ENCODE data around the gene PLCG1. TPM values are rescaled to one million over a fixed set of nuclear protein-coding genes. Genes with fewer than 3 reads are reported as not detected.
A peak's percentile ranks its signal among the peaks of the same experiment; 100 is the strongest.
"Not testable (repeated sequence)": the region's sequence is repeated elsewhere in the genome, so short reads cannot be mapped to it uniquely, and the experiment has no call there.

The PLCG1 gene
- total RNA-seq, 4 donors from 2014 or later: 82.7 to 377 (median 155) TPM

DNA sequence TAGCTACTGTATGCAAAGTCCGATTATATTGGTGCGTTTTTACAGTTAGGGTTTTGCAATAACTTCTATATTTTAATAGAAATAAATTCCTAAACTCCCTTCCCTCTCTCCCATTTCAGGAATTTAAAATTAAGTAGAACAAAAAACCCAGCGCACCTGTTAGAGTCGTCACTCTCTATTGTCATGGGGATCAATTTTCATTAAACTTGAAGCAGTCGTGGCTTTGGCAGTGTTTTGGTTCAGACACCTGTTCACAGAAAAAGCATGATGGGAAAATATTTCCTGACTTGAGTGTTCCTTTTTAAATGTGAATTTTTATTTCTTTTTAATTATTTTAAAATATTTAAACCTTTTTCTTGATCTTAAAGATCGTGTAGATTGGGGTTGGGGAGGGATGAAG, 13.7 kb upstream of the PLCG1 start:
- Histone ChIP-seq H3K27ac (peak overlapping the region in 2 of 4 donors; percentile 67 to 72), H3K36me3 (peaks cover 0 to 43% (median 15%) of the 10 kb centered on the region in 4 donors), H3K9me3 (no peaks in the 10 kb centered on the region), H3K4me1 (peaks cover 0 to 8% (median 5%) of the 10 kb centered on the region in 4 donors), H3K4me3 (no peak overlapping the region), H3K27me3 (no peaks in the 10 kb centered on the region)
- TF ChIP-seq, protein P1, sequence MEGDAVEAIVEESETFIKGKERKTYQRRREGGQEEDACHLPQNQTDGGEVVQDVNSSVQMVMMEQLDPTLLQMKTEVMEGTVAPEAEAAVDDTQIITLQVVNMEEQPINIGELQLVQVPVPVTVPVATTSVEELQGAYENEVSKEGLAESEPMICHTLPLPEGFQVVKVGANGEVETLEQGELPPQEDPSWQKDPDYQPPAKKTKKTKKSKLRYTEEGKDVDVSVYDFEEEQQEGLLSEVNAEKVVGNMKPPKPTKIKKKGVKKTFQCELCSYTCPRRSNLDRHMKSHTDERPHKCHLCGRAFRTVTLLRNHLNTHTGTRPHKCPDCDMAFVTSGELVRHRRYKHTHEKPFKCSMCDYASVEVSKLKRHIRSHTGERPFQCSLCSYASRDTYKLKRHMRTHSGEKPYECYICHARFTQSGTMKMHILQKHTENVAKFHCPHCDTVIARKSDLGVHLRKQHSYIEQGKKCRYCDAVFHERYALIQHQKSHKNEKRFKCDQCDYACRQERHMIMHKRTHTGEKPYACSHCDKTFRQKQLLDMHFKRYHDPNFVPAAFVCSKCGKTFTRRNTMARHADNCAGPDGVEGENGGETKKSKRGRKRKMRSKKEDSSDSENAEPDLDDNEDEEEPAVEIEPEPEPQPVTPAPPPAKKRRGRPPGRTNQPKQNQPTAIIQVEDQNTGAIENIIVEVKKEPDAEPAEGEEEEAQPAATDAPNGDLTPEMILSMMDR (IDR thresholded peaks at IDR 0.05): no peak
- TF ChIP-seq POLR2A (IDR thresholded peaks at IDR 0.05) (no peak), EP300 (IDR thresholded peaks at IDR 0.05; ENCODE audit: low read depth) (no peak)
- WGBS, 2 donors (ENCODE audit: low coverage in 1 of 2): 85 to 91% methylated on average over 6 of the region's 6 CpGs
- no peak for DNase-seq
- in situ Hi-C loops (cut with MboI; ENCODE audit: low pct_ligation_motif_present in 1 of 4, low pct_unique_long_range_greater_than_20kb in 1 of 4, low sequenced_read_pairs in 3 of 4): loop anchor here in 1 of 4 donors (25.0 kb wide), 1 partner anchor 386 kb away; no protein-coding TSS in a partner anchor
- intact Hi-C loops (cut with DNase I; ENCODE audit: low total_unique reads): no loop called here

DNA sequence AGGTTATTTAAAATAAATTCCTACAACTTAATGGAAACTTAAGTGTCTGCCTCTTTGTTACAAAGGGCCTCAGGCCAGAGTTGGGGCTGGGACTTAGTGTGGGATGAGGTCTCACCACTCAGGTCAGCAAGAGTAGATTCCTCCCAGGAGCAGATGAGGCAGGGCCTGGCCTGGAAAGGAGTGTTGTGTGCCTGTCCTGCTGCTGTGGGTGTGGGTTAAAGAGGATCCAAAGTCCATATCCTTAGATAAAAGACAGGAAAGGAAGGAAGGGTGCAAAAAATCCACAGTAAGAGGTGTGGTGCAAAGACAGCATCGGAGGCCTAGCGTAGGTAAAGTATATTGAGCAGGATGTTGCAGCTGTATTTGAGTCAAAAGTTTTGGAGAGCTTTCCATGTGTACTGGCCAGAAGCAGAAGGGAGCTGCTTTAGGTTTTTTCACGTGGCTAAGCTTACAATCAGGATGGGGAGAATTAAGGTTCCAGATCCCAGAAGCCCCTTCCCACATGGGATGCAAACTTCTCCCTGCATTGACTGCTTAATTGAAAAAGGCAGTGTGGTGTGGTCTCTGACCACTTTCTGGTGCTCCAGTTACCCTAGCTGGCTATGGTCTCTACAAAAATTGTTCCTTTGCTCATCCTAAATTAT, 12.8 kb upstream of the PLCG1 start:
- intact Hi-C loops (cut with DNase I; ENCODE audit: low total_unique reads) (no loop called here), in situ Hi-C loops (cut with MboI; ENCODE audit: low pct_ligation_motif_present in 1 of 4, low pct_unique_long_range_greater_than_20kb in 1 of 4, low sequenced_read_pairs in 3 of 4) (loop anchor here in 1 of 4 donors (25.0 kb wide), 1 partner anchor 387 kb away; no protein-coding TSS in a partner anchor)
- Histone ChIP-seq H3K9me3 (no peaks in the 10 kb centered on the region), H3K4me1 (peaks cover 0 to 8% (median 5%) of the 10 kb centered on the region in 4 donors), H3K27ac (peak overlapping the region; percentile 57 to 73 (median 70)), H3K27me3 (no peaks in the 10 kb centered on the region), H3K36me3 (peaks cover 0 to 34% (median 12%) of the 10 kb centered on the region in 4 donors), H3K4me3 (no peak overlapping the region)
- TF ChIP-seq, protein P1 (IDR thresholded peaks at IDR 0.05): no peak
- no peak for TF ChIP-seq POLR2A (IDR thresholded peaks at IDR 0.05)
- TF ChIP-seq POLR2AphosphoS5 (IDR thresholded peaks at IDR 0.05): peak in 2 of 3 donors; percentile 36 to 43
- peak; percentile 64 for DNase-seq
- 43 to 51% methylated on average over 3 of the region's 3 CpGs for WGBS, 2 donors (ENCODE audit: low coverage in 1 of 2)

DNA sequence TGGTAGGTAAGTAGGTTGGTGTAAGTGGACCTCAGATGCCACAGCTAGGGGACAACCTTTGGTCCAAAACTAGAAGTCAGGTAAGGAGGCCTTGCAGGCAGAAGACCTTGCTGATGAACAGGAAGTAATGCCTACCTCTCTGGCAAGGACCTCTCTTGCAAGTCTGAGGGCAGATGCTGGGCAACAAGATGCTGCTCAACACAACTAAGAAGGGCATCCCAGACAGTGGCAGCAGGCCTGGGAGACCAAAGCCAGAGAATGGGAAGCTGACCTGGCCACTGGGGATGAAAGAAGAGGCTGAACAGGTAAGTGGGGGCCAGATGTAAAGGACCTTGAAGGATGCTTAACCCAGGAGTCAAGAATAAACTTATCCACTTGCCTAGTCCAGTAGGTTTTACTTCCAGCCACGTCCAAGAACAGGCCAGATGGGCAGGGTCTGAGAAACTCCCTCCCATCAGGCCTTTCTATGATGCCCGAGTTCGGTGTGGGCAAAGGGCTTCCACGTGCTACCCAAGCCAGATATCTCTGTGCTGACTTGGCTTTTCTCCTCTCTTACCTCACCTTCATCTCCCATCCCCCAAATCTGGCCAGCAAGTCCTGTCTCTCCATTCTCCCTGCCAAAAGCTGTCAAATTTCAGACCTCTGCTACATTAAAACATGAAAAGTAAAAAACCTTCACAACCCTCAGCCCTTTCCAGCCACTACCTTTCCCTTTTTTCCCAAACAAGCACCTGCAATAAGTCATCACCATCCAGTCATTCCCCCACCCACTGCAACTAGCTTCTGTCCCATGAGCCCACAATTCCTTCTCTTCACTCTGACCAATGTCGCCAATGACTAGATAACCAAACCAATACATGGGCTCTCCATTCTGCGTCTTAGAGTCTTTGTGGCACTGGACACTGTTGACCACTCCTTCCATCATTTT, 11.5 kb upstream of the PLCG1 start:
- peaks cover 0 to 34% (median 12%) of the 10 kb centered on the region in 4 donors for H3K36me3 ChIP-seq
- H3K4me3 ChIP-seq: no peak overlapping the region
- no peak for TF ChIP-seq POLR2AphosphoS5 (IDR thresholded peaks at IDR 0.05)
- TF ChIP-seq EP300 (IDR thresholded peaks at IDR 0.05; ENCODE audit: low read depth): no peak
- TF ChIP-seq, protein P1 (IDR thresholded peaks at IDR 0.05): no peak
- TF ChIP-seq POLR2A (IDR thresholded peaks at IDR 0.05): no peak
- intact Hi-C loops (cut with DNase I; ENCODE audit: low total_unique reads) (no loop called here), in situ Hi-C loops (cut with MboI; ENCODE audit: low pct_ligation_motif_present in 1 of 4, low pct_unique_long_range_greater_than_20kb in 1 of 4, low sequenced_read_pairs in 3 of 4) (no loop called here)
- DNase-seq: no peak
- H3K27ac ChIP-seq: peak overlapping the region in 3 of 4 donors; percentile 57 to 73 (median 67)
- H3K9me3 ChIP-seq: no peaks in the 10 kb centered on the region
- no peaks in the 10 kb centered on the region for H3K27me3 ChIP-seq
- H3K4me1 ChIP-seq: peaks cover 0 to 8% (median 5%) of the 10 kb centered on the region in 4 donors
- WGBS, 2 donors (ENCODE audit: low coverage in 1 of 2): 93 to 95% methylated on average over 5 to 6 of the region's 6 CpGs

DNA sequence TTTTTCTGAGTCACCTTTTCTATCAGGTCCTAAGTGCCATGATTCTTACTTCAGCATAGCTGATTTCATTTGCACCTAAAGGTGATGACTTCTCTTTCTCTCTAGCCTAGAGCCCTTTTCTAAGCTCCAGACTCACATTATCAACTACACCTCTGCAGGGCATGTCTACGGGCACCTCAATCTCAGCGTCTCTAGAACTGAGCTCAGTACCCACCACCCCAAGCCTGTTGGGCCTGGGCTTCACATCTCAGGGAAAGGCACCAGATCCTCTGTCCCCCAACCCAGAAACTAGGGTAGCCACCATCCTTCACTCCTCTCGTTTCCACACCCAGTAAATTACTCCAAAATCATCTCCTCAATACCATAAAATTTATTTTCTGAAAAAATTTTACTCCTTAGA, 10.6 kb upstream of the PLCG1 start:
- H3K36me3 ChIP-seq: peaks cover 0 to 26% (median 10%) of the 10 kb centered on the region in 4 donors
- DNase-seq: no peak
- 93 to 100% methylated on average over 3 of the region's 3 CpGs for WGBS, 2 donors (ENCODE audit: low coverage in 1 of 2)
- H3K27ac ChIP-seq: no peak overlapping the region
- no peaks in the 10 kb centered on the region for H3K9me3 ChIP-seq
- in situ Hi-C loops (cut with MboI; ENCODE audit: low pct_ligation_motif_present in 1 of 4, low pct_unique_long_range_greater_than_20kb in 1 of 4, low sequenced_read_pairs in 3 of 4): no loop called here
- H3K4me3 ChIP-seq: no peak overlapping the region
- H3K27me3 ChIP-seq: no peaks in the 10 kb centered on the region
- intact Hi-C loops (cut with DNase I; ENCODE audit: low total_unique reads): no loop called here
- TF ChIP-seq, protein P1 (IDR thresholded peaks at IDR 0.05): no peak
- no peak for TF ChIP-seq EP300 (IDR thresholded peaks at IDR 0.05; ENCODE audit: low read depth)
- TF ChIP-seq POLR2AphosphoS5 (IDR thresholded peaks at IDR 0.05): no peak
- TF ChIP-seq POLR2A (IDR thresholded peaks at IDR 0.05): no peak
- peaks cover 0 to 8% (median 5%) of the 10 kb centered on the region in 4 donors for H3K4me1 ChIP-seq

DNA sequence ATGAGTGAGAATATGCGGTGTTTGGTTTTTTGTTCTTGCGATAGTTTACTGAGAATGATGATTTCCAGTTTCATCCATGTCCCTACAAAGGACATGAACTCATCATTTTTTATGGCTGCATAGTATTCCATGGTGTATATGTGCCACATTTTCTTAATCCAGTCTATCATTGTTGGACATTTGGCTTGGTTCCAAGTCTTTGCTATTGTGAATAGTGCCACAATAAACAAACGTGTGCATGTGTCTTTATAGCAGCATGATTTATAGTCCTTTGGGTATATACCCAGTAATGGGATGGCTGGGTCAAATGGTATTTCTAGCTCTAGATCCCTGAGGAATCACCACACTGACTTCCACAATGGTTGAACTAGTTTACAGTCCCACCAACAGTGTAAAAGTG, 9.0 kb upstream of the PLCG1 start:
- H3K36me3 ChIP-seq: peaks cover 0 to 10% (median 4%) of the 10 kb centered on the region in 4 donors
- WGBS, 2 donors (ENCODE audit: low coverage in 1 of 2): 40% methylated on average over 1 of the region's 3 CpGs; no CpG with 5 or more reads in 1 of the 2 donors
- intact Hi-C loops (cut with DNase I; ENCODE audit: low total_unique reads); DNase-seq; in situ Hi-C loops (cut with MboI; ENCODE audit: low pct_ligation_motif_present in 1 of 4, low pct_unique_long_range_greater_than_20kb in 1 of 4, low sequenced_read_pairs in 3 of 4); H3K27me3 ChIP-seq; H3K4me3 ChIP-seq; H3K9me3 ChIP-seq; H3K27ac ChIP-seq; H3K4me1 ChIP-seq: not testable (repeated sequence)

Measured in transverse colon (tissue), 4 donors.